ENCODE measurements around the gene TBRG4.

DNA sequence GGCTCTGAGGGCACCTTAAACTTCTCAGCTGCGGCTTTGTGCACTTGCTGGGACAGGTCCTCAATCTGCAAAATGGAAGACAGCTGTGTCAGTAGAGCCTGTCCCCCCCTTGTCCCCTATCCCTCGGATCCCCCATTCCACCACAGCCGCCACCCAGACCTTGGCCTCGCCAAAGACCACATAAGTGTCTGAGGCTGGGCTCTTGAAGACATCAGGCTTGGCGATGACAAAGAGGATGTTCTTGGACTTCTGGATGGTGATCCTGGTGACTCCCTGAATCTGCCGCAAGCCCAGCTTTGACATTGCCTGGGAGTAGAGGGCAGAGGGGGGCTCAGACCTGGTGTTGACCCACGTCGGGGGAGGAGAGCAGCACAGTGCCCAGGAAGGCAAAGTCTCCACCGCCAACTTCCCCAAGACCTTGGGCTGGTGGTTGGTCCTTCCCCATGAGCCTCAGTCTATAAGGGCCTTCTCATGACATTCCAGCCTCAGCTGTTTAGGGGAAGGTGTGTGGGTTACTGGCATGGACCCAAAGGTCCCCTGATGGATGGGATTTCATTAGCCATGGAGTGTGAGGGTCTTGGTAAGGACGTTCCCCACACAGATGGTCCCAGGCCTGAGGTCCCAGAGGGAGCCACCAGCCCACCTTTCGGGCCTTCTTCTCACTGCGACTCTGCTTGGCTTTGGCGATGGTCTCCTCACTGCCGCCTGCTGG lies 30.4 kb downstream of the TBRG4 start:
- TF ChIP-seq CTCF (IDR thresholded peaks at IDR 0.05) = no peak
- TF ChIP-seq EP300 (IDR thresholded peaks at IDR 0.05) = no peak
- no peak for TF ChIP-seq POLR2A (IDR thresholded peaks at IDR 0.05)
